Spinal cord (tissue), 10 donors: ENCODE results near the gene REV1. TPM values are rescaled to one million over a fixed set of nuclear protein-coding genes. Genes with fewer than 3 reads are reported as not detected.

Experiments used
- DNase-seq, 6 donors: peaks; one replicate each; pipeline versions ENCODE4 v3.0.0 to v3.0.0-alpha.2; 2013 to 2015; ENCODE audit warnings: low spot score in 6 of 6, low read depth in 4 of 6
- H3K27ac ChIP-seq: one replicate; pipeline ENCODE4 v1.5.1; 2013; ENCODE audit warnings: low read depth, low read length, control low read depth
- H3K27me3 ChIP-seq: one replicate; pipeline ENCODE4 v1.6.1; 2013; ENCODE audit warnings: low read length; ENCODE audit not compliant: control insufficient read depth, insufficient read depth
- H3K36me3 ChIP-seq: one replicate; pipeline ENCODE4 v1.6.1; 2013; ENCODE audit warnings: low read length; ENCODE audit not compliant: control insufficient read depth, insufficient read depth
- H3K4me1 ChIP-seq: one replicate; pipeline ENCODE4 v1.6.1; 2013; ENCODE audit warnings: low read length; ENCODE audit not compliant: control insufficient read depth, insufficient read depth
- H3K4me3 ChIP-seq: one replicate; pipeline ENCODE4 v1.5.1; 2013; ENCODE audit warnings: low read depth, low read length, control low read depth
- H3K9me3 ChIP-seq: one replicate; pipeline ENCODE4 v1.6.1; 2013; ENCODE audit warnings: low read length; ENCODE audit not compliant: control insufficient read depth, insufficient read depth
- WGBS: methylation state at CpG from one replicate; pipeline ENCODE4 v1.1.5; 2013; ENCODE audit warnings: missing lambda C conversion rate; ENCODE audit not compliant: insufficient coverage; 5-methylcytosine and 5-hydroxymethylcytosine counted together
- polyA plus RNA-seq, 2 donors: library from polyadenylated mRNA; unstranded; fragments of 120-200 nt; gene quantifications; one replicate each; pipeline ENCODE4 v1.2.1, GENCODE V29; 2013; ENCODE audit not compliant: insufficient read length in 2 of 2
- total RNA-seq, 2 donors: library from RNA; depleted of rRNA in 1 of 2; stranded (reverse); fragments of 120-200 nt in 1 of 2; fragments of >200 nt in 1 of 2; gene quantifications; one replicate each; pipeline versions ENCODE4 v1.2.3 to v1.2.4, GENCODE V29; 2013 to 2014
- donor health status: healthy.

REV1 gene
- total and polyA plus RNA-seq, 4 donors = 40.4 to 109 (median 54.8) TPM

- H3K27ac ChIP-seq = peak overlapping the region; percentile 90
- no peaks in the 10 kb centered on the region for H3K9me3 ChIP-seq
- peaks cover 10% of the 10 kb centered on the region for H3K4me1 ChIP-seq
- H3K27me3 ChIP-seq = no peaks in the 10 kb centered on the region
- peaks cover 2% of the 10 kb centered on the region for H3K36me3 ChIP-seq
- 0% methylated on average over 1 of the region's 8 CpGs for WGBS
- peak in 2 of 6 donors; percentile 21 to 25 for DNase-seq
- peak overlapping the region; percentile 71 for H3K4me3 ChIP-seq
These were observed 1.2 kb downstream of the REV1 start for GRCh38 chr2:99488539-99489062.

- no peaks in the 10 kb centered on the region for H3K27me3 ChIP-seq
- H3K4me1 ChIP-seq = peaks cover 10% of the 10 kb centered on the region
- H3K9me3 ChIP-seq = no peaks in the 10 kb centered on the region
- no peak overlapping the region for H3K27ac ChIP-seq
- no peak for DNase-seq
- WGBS = no CpG with 5 or more reads among the region's 4 CpGs
- H3K4me3 ChIP-seq = no peak overlapping the region
- peaks cover 2% of the 10 kb centered on the region for H3K36me3 ChIP-seq
These were observed 1.9 kb downstream of the REV1 start for GRCh38 chr2:99487906-99488305.

GRCh38 chr2:99485824-99486223, 4.0 kb downstream of the REV1 start:
- Histone ChIP-seq H3K9me3 (no peaks in the 10 kb centered on the region), H3K4me3 (no peak overlapping the region), H3K36me3 (peaks cover 2% of the 10 kb centered on the region), H3K4me1 (peaks cover 10% of the 10 kb centered on the region), H3K27me3 (no peaks in the 10 kb centered on the region), H3K27ac (no peak overlapping the region)
- 87% methylated on average over 4 of the region's 4 CpGs for WGBS
- no peak for DNase-seq

GRCh38 chr2:99485411-99485810, 4.4 kb downstream of the REV1 start:
- Histone ChIP-seq H3K9me3 (no peaks in the 10 kb centered on the region), H3K27me3 (no peaks in the 10 kb centered on the region), H3K4me3 (no peak overlapping the region), H3K27ac (no peak overlapping the region), H3K36me3 (peaks cover 2% of the 10 kb centered on the region), H3K4me1 (peaks cover 7% of the 10 kb centered on the region)
- WGBS = 80% methylated on average over 1 of the region's 3 CpGs
- DNase-seq = no peak

- Histone ChIP-seq H3K9me3 (no peaks in the 10 kb centered on the region), H3K27ac (no peak overlapping the region), H3K4me3 (no peak overlapping the region), H3K36me3 (peaks cover 2% of the 10 kb centered on the region), H3K4me1 (peaks cover 7% of the 10 kb centered on the region), H3K27me3 (no peaks in the 10 kb centered on the region)
- no CpG with 5 or more reads among the region's 2 CpGs for WGBS
- no peak for DNase-seq
These were observed 5.6 kb downstream of the REV1 start for GRCh38 chr2:99484205-99484604.

- H3K27me3 ChIP-seq = no peaks in the 10 kb centered on the region
- no peak overlapping the region for H3K4me3 ChIP-seq
- no peaks in the 10 kb centered on the region for H3K9me3 ChIP-seq
- peaks cover 7% of the 10 kb centered on the region for H3K4me1 ChIP-seq
- no peak for DNase-seq
- no peak overlapping the region for H3K27ac ChIP-seq
- 20% methylated on average over 1 of the region's 1 CpG for WGBS
- H3K36me3 ChIP-seq = peaks cover 2% of the 10 kb centered on the region
These were observed 7.9 kb downstream of the REV1 start for GRCh38 chr2:99481941-99482340.

- H3K9me3 ChIP-seq = no peaks in the 10 kb centered on the region
- no peak overlapping the region for H3K27ac ChIP-seq
- peaks cover 7% of the 10 kb centered on the region for H3K4me1 ChIP-seq
- H3K4me3 ChIP-seq = no peak overlapping the region
- no peak for DNase-seq
- peaks cover 2% of the 10 kb centered on the region for H3K36me3 ChIP-seq
- 100% methylated on average over 1 of the region's 2 CpGs for WGBS
- no peaks in the 10 kb centered on the region for H3K27me3 ChIP-seq
These were observed 8.3 kb downstream of the REV1 start for GRCh38 chr2:99481527-99481926.

- H3K4me3 ChIP-seq = no peak overlapping the region
- H3K36me3 ChIP-seq = no peaks in the 10 kb centered on the region
- H3K4me1 ChIP-seq = no peaks in the 10 kb centered on the region
- DNase-seq = no peak
- 100% methylated on average over 1 of the region's 1 CpG for WGBS
- H3K9me3 ChIP-seq = no peaks in the 10 kb centered on the region
- no peaks in the 10 kb centered on the region for H3K27me3 ChIP-seq
- no peak overlapping the region for H3K27ac ChIP-seq
These were observed 9.4 kb downstream of the REV1 start for GRCh38 chr2:99480390-99480789.

- no peaks in the 10 kb centered on the region for H3K36me3 ChIP-seq
- WGBS = 89% methylated on average over 4 of the region's 5 CpGs
- DNase-seq = no peak
- H3K27ac ChIP-seq = no peak overlapping the region
- H3K27me3 ChIP-seq = no peaks in the 10 kb centered on the region
- H3K4me3 ChIP-seq = no peak overlapping the region
- H3K9me3 ChIP-seq = no peaks in the 10 kb centered on the region
- no peaks in the 10 kb centered on the region for H3K4me1 ChIP-seq
These were observed 11.2 kb downstream of the REV1 start for GRCh38 chr2:99478632-99479031.

GRCh38 chr2:99477054-99477453, 12.8 kb downstream of the REV1 start:
- Histone ChIP-seq H3K9me3 (no peaks in the 10 kb centered on the region), H3K36me3 (no peaks in the 10 kb centered on the region), H3K27me3 (no peaks in the 10 kb centered on the region), H3K4me3 (no peak overlapping the region), H3K27ac (no peak overlapping the region), H3K4me1 (no peaks in the 10 kb centered on the region)
- no CpG with 5 or more reads among the region's 6 CpGs for WGBS
- DNase-seq = no peak
